ENCODE measurements around the gene SMYD5.

Gene SMYD5

DNA sequence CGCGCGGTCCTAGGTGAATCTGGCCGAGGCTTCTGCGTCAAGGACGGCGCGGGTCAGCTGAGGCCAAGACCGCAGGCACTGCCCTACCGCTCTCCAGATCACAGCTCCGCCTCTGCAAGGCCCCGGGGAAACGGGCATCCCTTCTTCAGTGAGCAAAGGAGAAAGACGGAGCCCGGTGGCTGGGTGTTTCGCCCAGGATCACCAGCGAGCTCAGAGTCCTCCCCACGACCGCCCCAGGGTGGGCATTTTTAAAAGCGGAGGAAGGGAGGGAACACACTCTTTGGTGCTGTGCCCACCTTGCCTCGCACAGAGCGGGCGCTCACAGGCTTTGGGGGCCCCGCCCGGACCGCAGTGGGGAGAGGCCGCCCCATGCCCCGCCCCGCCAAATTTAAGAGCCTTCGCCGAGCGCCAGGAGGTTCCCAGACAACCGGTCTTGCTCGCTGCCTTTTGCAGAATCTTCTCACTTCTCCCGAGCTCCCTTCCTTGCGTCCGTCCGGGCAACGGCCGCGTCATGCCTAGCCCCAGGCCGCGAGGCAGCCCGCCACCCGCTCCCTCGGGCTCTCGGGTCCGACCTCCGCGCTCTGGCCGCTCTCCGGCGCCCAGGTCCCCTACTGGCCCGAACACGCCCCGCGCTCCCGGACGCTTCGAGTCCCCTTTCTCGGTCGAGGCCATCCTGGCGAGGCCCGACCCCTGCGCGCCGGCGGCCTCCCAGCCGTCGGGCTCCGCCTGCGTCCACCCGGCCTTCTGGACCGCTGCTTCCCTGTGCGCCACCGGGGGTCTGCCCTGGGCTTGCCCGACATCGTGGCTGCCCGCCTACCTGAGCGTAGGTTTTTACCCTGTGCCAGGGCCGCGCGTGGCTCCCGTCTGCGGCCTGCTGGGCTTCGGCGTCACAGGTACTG is 11.6 kb upstream of the SMYD5 start, which contains the start of gene NOTO:
TSS of gene NOTO (plus strand) at position 419 of the 899 bp plus-strand sequence. CDS start at position 512, 93 bp downstream.
- TF ChIP-seq GATA2 (IDR thresholded peaks at IDR 0.05; ENCODE audit: low read depth, low read length) (no peak), GATA3 (IDR thresholded peaks at IDR 0.05; ENCODE audit: low read depth, low read length) (no peak)

DNA sequence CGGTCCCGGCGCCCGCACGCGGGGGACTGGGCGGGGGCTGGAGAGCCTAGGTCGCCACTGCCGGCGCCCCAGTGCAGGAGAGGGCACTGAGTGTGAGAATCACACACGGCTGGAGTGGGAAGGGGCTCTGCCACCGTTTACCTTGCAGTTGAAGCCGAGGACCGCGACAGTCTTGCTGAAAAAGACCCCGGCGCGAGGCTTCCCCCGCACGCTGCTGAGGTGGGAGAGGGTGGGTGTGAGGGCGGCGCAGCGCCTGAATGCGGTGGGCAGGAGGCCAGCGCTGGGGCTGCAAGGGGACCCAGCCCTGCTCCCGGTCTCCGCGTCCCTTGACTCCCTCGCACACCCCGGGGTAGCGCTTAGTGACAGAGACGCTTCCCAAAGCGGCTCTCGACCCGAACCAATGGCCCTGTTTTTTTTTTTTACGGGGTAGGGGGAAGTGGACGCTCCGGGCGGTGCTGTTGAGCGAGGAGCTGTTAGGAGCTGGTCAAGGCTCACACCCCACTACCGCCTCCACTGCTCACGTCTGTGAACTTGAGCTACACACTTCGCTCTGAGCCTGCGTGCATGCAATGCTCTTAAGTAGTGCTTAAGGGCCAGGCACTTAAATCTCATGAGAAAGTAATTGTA is 10.9 kb upstream of the SMYD5 start:
- TF ChIP-seq GATA2 (IDR thresholded peaks at IDR 0.05; ENCODE audit: low read depth, low read length) (no peak), GATA3 (IDR thresholded peaks at IDR 0.05; ENCODE audit: low read depth, low read length) (no peak)

DNA sequence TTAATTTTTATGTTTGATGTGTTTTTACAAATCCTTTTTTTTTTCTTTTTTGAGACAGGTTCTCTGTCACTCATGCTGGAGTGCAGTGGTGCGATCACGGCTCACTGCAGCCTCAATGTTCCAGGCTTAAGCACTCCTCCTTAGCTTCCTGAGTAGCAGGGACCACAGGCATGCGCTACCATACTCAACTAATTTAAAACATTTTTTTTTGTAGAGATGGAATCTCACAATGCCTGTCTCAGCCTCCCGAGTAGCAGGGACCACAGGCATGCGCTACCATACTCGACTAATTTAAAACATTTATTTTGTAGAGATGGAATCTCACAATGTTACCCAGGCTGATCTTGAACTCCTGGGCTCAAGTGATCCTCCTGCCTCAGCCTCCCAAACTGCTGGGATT is 8.4 kb upstream of the SMYD5 start:
- TF ChIP-seq GATA3 (IDR thresholded peaks at IDR 0.05; ENCODE audit: low read depth, low read length): no peak
- 0 out of 2 replicates have a peak, but pooled peaks have one; percentile 14 for TF ChIP-seq GATA2 (IDR thresholded peaks at IDR 0.05; ENCODE audit: low read depth, low read length)

DNA sequence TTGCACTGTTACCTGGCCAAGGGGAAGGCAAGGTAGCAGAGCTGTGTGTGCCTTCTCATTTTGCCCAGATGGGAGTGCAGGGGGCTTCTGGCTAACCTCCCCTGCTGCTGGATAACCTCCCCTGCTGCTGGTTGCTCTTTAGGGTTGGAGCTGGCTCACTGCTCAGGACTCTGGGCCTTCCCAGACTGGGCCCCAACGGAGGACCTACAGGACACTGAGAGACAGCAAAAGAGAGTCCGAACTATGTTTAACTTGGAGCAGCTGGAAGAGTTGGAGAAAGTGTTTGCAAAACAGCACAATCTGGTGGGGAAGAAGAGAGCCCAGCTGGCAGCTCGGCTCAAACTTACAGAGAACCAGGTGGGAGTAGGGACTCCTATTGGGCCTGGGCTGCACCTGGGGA is 5.8 kb upstream of the SMYD5 start:
- TF ChIP-seq GATA2 (IDR thresholded peaks at IDR 0.05; ENCODE audit: low read depth, low read length) (no peak), GATA3 (IDR thresholded peaks at IDR 0.05; ENCODE audit: low read depth, low read length) (no peak)

DNA sequence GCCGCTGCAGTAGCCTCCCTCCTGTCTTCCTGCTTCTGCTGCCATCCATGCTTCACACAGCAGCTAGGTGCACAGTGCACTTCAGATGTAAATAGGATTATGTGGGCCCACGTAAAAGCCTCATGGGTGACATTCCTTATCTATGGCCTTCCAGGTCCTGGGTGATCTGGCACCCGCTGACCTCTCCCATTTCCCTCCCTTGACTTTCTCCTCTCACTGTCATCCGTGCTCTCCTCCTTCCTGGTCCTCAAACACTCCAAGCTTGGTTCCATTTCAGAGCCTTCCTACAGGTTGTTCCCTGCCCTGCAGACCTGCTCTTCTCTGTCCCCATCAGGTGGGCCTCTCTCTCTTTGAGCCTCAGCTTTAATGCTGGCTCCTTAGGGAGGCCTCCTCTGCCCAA is 4.0 kb upstream of the SMYD5 start:
- TF ChIP-seq GATA3 (IDR thresholded peaks at IDR 0.05; ENCODE audit: low read depth, low read length) (no peak), GATA2 (IDR thresholded peaks at IDR 0.05; ENCODE audit: low read depth, low read length) (no peak)

DNA sequence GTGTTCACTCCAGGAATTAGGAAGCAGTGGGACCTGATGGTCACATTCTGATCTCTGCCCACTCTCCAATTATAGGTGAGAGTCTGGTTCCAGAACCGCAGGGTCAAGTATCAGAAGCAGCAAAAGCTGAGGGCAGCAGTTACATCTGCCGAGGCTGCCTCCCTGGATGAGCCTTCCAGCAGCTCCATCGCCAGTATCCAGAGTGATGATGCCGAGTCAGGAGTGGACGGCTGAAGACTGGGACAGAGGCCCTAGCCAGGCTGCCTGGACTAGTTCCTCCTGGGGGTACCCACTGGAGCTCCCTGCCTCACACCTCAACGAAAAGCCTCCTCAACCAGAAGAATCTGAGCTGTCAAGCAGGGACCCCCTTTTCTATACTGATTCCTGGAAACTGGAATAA is 3.3 kb upstream of the SMYD5 start:
- TF ChIP-seq GATA3 (IDR thresholded peaks at IDR 0.05; ENCODE audit: low read depth, low read length) (no peak), GATA2 (IDR thresholded peaks at IDR 0.05; ENCODE audit: low read depth, low read length) (no peak)

DNA sequence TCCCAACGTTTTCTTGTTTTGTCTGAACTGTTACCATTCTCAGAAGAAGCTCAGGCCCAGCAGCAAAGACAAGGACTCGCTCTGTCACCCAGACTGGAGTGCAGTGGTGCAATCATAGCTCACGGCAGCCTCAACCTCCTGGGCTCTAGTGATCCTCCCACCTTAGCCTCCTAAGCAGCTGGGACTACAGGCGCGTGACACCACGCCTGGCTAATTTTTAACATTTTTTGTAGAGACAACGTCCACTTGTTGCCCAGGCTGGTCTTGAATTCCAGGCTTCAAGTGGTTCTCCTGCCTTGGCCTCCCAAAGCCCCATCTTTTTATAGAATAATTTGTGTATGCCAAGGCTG is 2.0 kb upstream of the SMYD5 start:
- TF ChIP-seq GATA3 (IDR thresholded peaks at IDR 0.05; ENCODE audit: low read depth, low read length): no peak
- no peak for TF ChIP-seq GATA2 (IDR thresholded peaks at IDR 0.05; ENCODE audit: low read depth, low read length)

DNA sequence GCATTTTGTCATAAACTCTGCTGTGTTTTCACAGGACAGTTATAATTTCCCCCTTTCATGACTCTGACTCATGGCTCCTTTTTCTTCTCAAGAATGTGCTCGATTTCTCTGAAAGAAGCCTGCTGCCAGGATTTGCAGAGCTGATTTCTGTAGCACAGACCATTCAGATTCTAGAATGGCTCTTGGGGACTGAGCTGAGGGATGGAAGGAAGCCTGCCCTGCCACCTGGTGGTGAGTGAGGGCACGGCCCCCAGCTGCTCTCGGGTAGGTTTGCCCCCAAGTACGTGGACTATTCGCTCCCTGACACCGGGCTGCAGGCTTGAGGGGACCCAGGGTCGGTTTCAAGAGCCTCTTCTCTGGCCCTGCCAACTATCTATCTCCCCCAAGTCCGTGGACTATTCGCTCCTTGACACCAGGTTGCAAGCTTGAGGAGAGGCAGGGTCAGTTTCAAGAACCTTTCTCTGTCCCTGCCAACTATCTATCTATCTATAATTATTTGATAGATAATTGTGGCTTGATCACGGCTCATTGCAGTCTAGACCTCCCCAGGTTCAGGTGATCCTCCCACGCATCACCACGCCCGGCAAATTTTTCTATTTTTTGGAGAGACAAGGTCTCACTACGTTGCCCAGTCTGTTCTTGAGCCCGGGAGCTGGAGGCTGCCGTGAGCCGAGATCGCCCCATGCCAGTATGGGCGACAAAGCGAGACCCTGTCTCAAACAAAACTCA is 1.4 kb upstream of the SMYD5 start:
- TF ChIP-seq GATA2 (IDR thresholded peaks at IDR 0.05; ENCODE audit: low read depth, low read length) (no peak), GATA3 (IDR thresholded peaks at IDR 0.05; ENCODE audit: low read depth, low read length) (no peak)

DNA sequence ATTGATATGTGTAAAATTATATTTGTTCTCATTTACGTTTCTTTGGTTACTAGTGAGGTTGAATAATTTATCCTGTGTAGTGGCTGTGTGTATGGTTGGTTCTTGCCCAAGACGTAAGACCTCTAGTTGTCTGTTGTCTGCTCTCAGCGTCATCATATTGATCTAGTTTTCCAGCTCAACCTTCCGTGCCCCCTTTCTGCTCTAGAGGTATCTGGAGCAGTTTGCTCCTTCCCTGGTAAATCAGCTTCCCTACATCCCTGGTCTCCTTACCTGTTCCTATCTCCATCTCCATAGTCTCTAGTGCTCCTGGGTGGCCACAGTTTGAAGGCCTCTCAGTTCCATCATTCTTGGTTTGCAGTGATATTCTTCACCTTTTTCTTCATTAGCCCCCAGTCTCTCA is 1.2 kb downstream of the SMYD5 start:
- TF ChIP-seq GATA2 (IDR thresholded peaks at IDR 0.05; ENCODE audit: low read depth, low read length) (no peak), GATA3 (IDR thresholded peaks at IDR 0.05; ENCODE audit: low read depth, low read length) (no peak)

DNA sequence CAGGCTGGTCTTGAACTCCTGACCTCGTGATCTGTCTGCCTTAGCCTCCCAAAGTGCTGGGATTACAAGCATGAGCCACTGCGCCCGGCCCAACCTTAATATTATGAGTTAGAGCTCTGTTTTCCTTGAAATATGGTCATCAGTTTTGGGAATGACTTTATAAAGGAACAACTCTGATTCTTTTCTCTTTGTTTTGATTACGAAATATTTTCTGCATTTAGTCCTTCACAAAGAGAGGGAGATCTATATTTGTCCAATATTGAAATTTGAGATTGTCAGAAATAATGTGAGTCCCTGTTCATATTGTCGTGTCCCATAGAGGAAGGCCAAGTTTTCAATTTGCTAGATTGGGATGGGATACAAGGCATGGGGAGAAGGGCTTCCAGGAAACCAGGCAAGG is 3.1 kb downstream of the SMYD5 start:
- TF ChIP-seq GATA2 (IDR thresholded peaks at IDR 0.05; ENCODE audit: low read depth, low read length) (no peak), GATA3 (IDR thresholded peaks at IDR 0.05; ENCODE audit: low read depth, low read length) (no peak)

DNA sequence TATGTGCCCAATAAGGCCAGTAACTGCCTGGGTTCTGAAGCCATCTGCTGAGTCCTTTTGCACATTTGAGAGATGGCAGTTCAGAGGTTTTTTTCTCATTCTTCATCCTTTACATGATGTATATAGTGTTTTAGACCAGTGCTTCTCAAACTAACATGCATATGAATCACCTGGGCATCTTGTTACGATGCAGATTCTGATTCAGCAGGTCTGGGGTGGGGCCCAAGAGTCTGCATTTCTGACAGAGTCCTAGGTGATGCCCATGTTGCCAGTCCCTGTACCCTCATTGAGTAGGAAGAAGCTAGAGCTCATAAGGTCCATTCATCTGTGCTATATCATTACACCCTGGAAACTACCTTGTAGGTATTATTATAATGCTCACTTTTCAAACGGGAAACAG is 3.8 kb downstream of the SMYD5 start:
- TF ChIP-seq GATA3 (IDR thresholded peaks at IDR 0.05; ENCODE audit: low read depth, low read length) (no peak), GATA2 (IDR thresholded peaks at IDR 0.05; ENCODE audit: low read depth, low read length) (no peak)

DNA sequence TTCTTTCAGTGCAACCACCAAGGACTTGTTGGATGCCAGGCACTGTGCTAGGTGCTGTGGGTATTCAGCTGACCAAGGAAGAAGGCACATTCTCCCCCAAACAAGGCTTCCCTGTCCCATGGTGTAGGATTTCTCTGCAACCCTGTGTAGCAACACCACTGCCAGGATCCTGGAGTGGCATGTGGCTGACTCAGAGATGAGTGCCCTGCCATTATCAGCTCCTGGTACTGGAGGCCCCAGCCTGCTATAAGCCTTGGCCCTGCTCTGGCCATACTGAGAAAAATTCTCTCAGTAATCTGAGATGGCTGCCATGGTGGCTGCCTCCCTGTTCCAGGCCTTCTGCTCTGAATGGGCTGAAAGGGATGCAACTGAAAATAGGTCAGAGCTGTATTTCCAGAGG is 4.3 kb downstream of the SMYD5 start:
- TF ChIP-seq GATA2 (IDR thresholded peaks at IDR 0.05; ENCODE audit: low read depth, low read length) (no peak), GATA3 (IDR thresholded peaks at IDR 0.05; ENCODE audit: low read depth, low read length) (no peak)

DNA sequence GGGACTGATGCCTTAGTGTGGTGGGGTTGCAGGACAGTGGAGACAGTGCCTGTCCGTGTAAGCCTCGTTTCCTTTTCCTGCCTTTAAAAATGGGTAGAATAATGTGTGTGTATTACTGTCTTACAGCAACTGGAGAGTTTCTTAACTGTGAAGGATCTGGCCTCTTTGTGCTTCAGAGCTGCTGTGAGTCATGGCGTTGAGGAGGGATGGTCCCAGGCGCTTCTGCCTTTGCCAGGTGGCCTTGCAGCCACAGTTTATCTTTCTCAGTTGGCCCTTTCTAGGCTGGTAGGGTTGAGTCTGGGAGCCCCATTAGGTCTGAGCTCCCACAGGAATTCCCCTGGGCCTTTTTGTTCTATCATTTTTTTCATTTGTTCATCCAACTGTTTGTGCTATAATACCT is 9.8 kb downstream of the SMYD5 start:
- no peak for TF ChIP-seq GATA2 (IDR thresholded peaks at IDR 0.05; ENCODE audit: low read depth, low read length)
- TF ChIP-seq GATA3 (IDR thresholded peaks at IDR 0.05; ENCODE audit: low read depth, low read length): no peak
